PC-3 (cell line): ENCODE results near the gene SIGLEC12. TPM values are rescaled to one million over a fixed set of nuclear protein-coding genes. Genes with fewer than 3 reads are reported as not detected.
"Not testable (repeated sequence)": the region's sequence is repeated elsewhere in the genome, so short reads cannot be mapped to it uniquely, and the experiment has no call there.

Experiments
- ATAC-seq: fragments of 200-7000 bp; cut with Tn5 transposase; 2 replicates; pipeline ENCODE4 v1.9.1; 2020; ENCODE audit warnings: mild to moderate bottlenecking, moderate library complexity
- BruUV-seq: library from RNA; stranded (reverse); fragments of 400-500 nt; replicated peaks from 2 replicates; lab custom pipeline; 2021; lab: Mats Ljungman, UMichigan
- CTCF ChIA-PET: fragments of 300-600 bp; sonication (Branson Sonifier 250); formaldehyde crosslinking; loops from one replicate; lab custom pipeline; 2022; ENCODE audit warnings: antibody characterized with exemption; lab: Charles Lee
- POLR2A ChIA-PET: fragments of 300-600 bp; sonication (Branson Sonifier 250); formaldehyde crosslinking; loops from one replicate; lab custom pipeline; 2022; ENCODE audit warnings: antibody characterized with exemption; ENCODE audit not compliant: unreplicated experiment; lab: Charles Lee
- DNase-seq: peaks from one replicate; pipeline ENCODE4 v3.0.0-alpha.2; 2015
- H2AFZ ChIP-seq: fragments of 300-600 bp; sonication (generic); 2 replicates; pipeline ENCODE4 v1.6.0; 2016; ENCODE audit warnings: antibody characterized with exemption, low read length
- H3F3A ChIP-seq: fragments of 300-600 bp; sonication (generic); one replicate; pipeline ENCODE4 v1.6.0; 2017; ENCODE audit warnings: antibody characterized with exemption, low read length, control low read depth, mild to moderate bottlenecking; ENCODE audit not compliant: unreplicated experiment
- H3K27ac ChIP-seq: fragments of 300-600 bp; sonication (generic); 2 replicates; pipeline ENCODE4 v1.5.1; 2016; ENCODE audit warnings: mild to moderate bottlenecking, low read length
- H3K27me3 ChIP-seq: fragments of 300-600 bp; sonication (generic); 2 replicates; pipeline ENCODE4 v1.6.1; 2016; ENCODE audit warnings: low read length, mixed read lengths
- H3K36me3 ChIP-seq: fragments of 300-600 bp; sonication (generic); 2 replicates; pipeline ENCODE4 v1.6.1; 2016; ENCODE audit warnings: low read depth, mixed run types, low read length, mixed read lengths
- H3K4me1 ChIP-seq: fragments of 300-600 bp; sonication (generic); 2 replicates; pipeline ENCODE4 v1.5.1; 2016; ENCODE audit warnings: low read length; ENCODE audit not compliant: insufficient read depth
- H3K4me2 ChIP-seq: fragments of 300-600 bp; sonication (generic); 2 replicates; pipeline ENCODE4 v1.6.0; 2016; ENCODE audit warnings: low read length
- H3K4me3 ChIP-seq: fragments of 300-600 bp; sonication (generic); 2 replicates; pipeline ENCODE4 v1.5.1; 2016; ENCODE audit warnings: mild to moderate bottlenecking, low read length, mixed read lengths
- H3K79me2 ChIP-seq: fragments of 300-600 bp; sonication (generic); 2 replicates; pipeline ENCODE4 v1.6.1; 2017; ENCODE audit warnings: low read length, mixed read lengths
- H3K9ac ChIP-seq: fragments of 300-600 bp; sonication (generic); 2 replicates; pipeline ENCODE4 v1.6.0; 2016; ENCODE audit warnings: mild to moderate bottlenecking, low read length
- H3K9me2 ChIP-seq: fragments of 300-600 bp; sonication (generic); replicated peaks from 2 replicates; pipeline ENCODE4 v1.6.1; 2016; ENCODE audit warnings: mixed run types, low read length, mixed read lengths
- H3K9me3 ChIP-seq: fragments of 300-600 bp; sonication (generic); 2 replicates; pipeline ENCODE4 v1.6.1; 2016; ENCODE audit warnings: low read length, mixed read lengths
- H4K20me1 ChIP-seq: fragments of 300-600 bp; sonication (generic); 2 replicates; pipeline ENCODE4 v1.6.1; 2016; ENCODE audit warnings: low read length, mixed read lengths
- EZH2 ChIP-seq: fragments of 300-600 bp; sonication (generic); IDR thresholded peaks from one replicate; pipeline ENCODE4 v1.6.1; 2017; ENCODE audit warnings: antibody characterized with exemption, mild to moderate bottlenecking, low read length; ENCODE audit not compliant: unreplicated experiment
- EZH2phosphoT487 ChIP-seq: fragments of 300-600 bp; sonication (generic); IDR thresholded peaks from 2 replicates; pipeline ENCODE4 v1.6.1; 2018; ENCODE audit warnings: mild to moderate bottlenecking, antibody characterized with exemption, low read length, borderline replicate concordance
- intact Hi-C: fragments of 100-400 bp; cut with micrococcal nuclease; formaldehyde crosslinking; loops from 2 replicates; pipeline ENCODE4 v1.9.0; 2023
- total RNA-seq: library from RNA; depleted of rRNA; stranded (reverse); fragments of >200 nt; gene quantifications from 2 replicates; pipeline ENCODE4 v1.2.3, GENCODE V29; 2014
- TF ChIP-seq, protein P1 (sequence below): fragments of 300-600 bp; sonication (generic); conservative IDR thresholded peaks from 2 replicates; pipeline ENCODE4 v1.5.1; 2017; ENCODE audit warnings: antibody characterized with exemption, low read depth, mild to moderate bottlenecking, low read length

The SIGLEC12 gene
- total RNA-seq, 1 experiment from 2014 or later, result not detected

DNA sequence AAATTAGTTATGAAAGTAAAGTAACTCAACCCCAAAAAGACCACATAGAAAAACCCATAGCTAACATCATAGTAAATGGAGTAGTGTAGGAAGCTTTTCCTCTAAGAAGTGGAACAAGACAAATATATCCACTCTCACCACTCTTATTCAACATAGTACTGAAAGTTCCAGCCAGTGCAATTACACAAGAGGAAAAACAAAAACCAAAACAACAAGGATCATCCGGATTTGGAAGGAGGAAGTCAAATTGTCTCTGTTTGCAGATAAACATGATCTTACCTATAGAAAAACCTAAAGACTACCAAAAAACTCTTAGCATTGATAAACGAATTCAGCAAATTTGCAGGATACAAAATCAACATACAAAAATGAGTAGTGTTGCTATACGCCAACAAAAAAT, 34.9 kb downstream of the SIGLEC12 start:
- no peak overlapping the region for H2AFZ ChIP-seq

DNA sequence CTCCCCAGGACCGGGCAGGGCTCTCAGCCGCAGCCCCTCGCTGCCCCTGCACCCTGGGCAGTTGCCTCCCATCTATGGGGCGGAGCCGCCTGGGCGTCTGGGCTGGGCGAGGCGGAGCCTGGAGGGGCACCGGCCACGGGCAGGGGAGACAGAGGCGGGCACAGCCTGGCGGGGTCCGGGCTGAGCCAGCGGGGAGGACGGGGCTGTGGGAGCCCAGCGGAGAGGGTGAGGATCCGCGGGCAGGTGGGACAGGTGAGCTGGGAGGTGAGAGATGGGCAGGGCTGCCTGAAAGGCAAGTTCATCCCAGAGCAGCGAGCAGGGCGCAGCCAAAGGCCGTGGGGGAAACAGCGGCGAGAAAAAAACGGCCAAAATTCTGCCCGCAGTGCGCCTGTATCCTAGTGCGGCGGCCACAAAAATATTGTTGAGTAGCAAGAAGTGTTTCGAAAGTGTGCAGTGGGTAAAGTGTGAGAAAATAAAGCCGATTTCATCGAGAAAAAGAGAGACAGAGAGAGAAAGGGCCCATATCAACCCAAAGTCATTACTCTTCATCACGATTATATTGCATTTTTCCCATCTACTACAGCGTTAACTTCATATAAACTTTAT, 37.5 kb downstream of the SIGLEC12 start:
- H3K4me3 ChIP-seq, ATAC-seq, intact Hi-C loops, H3K4me1 ChIP-seq, H3K27ac ChIP-seq, H3K9ac ChIP-seq, H2AFZ ChIP-seq, BruUV-seq, CTCF ChIA-PET, H3F3A ChIP-seq, H3K36me3 ChIP-seq, H3K79me2 ChIP-seq, H4K20me1 ChIP-seq, H3K9me2 ChIP-seq, H3K9me3 ChIP-seq, POLR2A ChIA-PET, DNase-seq, H3K4me2 ChIP-seq: not testable (repeated sequence)
- H3K27me3 ChIP-seq, result peaks cover 57% of the 10 kb centered on the region

More for the DNA sequence above, 34.9 kb downstream of the SIGLEC12 start:
- Histone ChIP-seq H3K9ac (no peak overlapping the region), H3K4me3 (no peak overlapping the region), H3K4me1 (peaks cover 9% of the 10 kb centered on the region; the same call in 1 of the 2 replicates), H3K36me3 (no peaks in the 10 kb centered on the region), H3K79me2 (no peaks in the 10 kb centered on the region), H3K4me2 (no peak overlapping the region), H3F3A (no peaks in the 10 kb centered on the region), H3K27me3 (peaks cover 49% of the 10 kb centered on the region), H3K9me3 (no peaks in the 10 kb centered on the region), H3K27ac (no peak overlapping the region), H3K9me2 (no peaks in the 10 kb centered on the region), H4K20me1 (no peaks in the 10 kb centered on the region)
- no peak for TF ChIP-seq EZH2
- TF ChIP-seq EZH2phosphoT487, result no peak
- TF ChIP-seq, protein P1, sequence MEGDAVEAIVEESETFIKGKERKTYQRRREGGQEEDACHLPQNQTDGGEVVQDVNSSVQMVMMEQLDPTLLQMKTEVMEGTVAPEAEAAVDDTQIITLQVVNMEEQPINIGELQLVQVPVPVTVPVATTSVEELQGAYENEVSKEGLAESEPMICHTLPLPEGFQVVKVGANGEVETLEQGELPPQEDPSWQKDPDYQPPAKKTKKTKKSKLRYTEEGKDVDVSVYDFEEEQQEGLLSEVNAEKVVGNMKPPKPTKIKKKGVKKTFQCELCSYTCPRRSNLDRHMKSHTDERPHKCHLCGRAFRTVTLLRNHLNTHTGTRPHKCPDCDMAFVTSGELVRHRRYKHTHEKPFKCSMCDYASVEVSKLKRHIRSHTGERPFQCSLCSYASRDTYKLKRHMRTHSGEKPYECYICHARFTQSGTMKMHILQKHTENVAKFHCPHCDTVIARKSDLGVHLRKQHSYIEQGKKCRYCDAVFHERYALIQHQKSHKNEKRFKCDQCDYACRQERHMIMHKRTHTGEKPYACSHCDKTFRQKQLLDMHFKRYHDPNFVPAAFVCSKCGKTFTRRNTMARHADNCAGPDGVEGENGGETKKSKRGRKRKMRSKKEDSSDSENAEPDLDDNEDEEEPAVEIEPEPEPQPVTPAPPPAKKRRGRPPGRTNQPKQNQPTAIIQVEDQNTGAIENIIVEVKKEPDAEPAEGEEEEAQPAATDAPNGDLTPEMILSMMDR, result no peak
- no peak for ATAC-seq
- intact Hi-C loops, result no loop called here
- BruUV-seq, result no TSS peak
- DNase-seq, result no peak
- CTCF ChIA-PET, result no interaction called here
- POLR2A ChIA-PET, result no interaction called here

DNA sequence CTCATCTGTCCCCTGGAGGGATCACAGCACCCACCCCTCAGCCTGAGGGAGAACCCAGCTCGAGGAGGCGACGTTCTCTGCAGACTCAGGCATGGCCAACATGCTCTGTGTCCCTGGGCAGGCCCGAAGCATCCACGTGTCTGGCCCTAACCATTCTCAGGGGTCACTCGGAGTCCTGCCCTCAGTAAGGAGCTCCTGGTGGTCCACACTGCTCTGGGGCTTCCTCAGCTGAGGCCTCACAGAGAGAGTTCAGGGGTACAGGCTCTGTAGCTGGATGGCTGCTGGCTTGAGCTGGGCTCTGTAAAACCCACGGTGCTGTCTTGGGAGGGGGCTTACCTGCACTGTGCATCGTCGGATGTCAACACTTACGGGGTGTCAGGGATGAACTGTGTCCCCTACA, 38.9 kb downstream of the SIGLEC12 start:
- ChIA-PET POLR2A (no interaction called here), CTCF (no interaction called here)
- no peak overlapping the region for H3K27ac ChIP-seq
- H3K9ac ChIP-seq, result no peak overlapping the region
- ATAC-seq (no peak), DNase-seq (no peak)
- H3K9me3 ChIP-seq, result no peaks in the 10 kb centered on the region
- H2AFZ ChIP-seq, result no peak overlapping the region
- H3K79me2 ChIP-seq, result no peaks in the 10 kb centered on the region
- H3K4me2 ChIP-seq, result no peak overlapping the region
- no peaks in the 10 kb centered on the region for H3K9me2 ChIP-seq
- BruUV-seq, result no TSS peak
- intact Hi-C loops, result no loop called here
- H3K27me3 ChIP-seq, result peaks cover 71% of the 10 kb centered on the region
- TF ChIP-seq, protein P1, result no peak
- no peak for TF ChIP-seq EZH2phosphoT487
- no peak for TF ChIP-seq EZH2
- no peaks in the 10 kb centered on the region for H4K20me1 ChIP-seq
- no peaks in the 10 kb centered on the region for H3K4me1 ChIP-seq
- H3K36me3 ChIP-seq, result no peaks in the 10 kb centered on the region
- H3F3A ChIP-seq, result no peaks in the 10 kb centered on the region
- H3K4me3 ChIP-seq, result no peak overlapping the region
